Activated T-cell treated with anti-CD3 and anti-CD28 coated beads for 48 hours (primary cell): ENCODE measurements around the gene SNX11.

Experiments
- DNase-seq: peaks from one replicate; pipeline ENCODE4 v3.0.0-alpha.2; 2020; ENCODE audit warnings: low read depth

Gene SNX11

DNA sequence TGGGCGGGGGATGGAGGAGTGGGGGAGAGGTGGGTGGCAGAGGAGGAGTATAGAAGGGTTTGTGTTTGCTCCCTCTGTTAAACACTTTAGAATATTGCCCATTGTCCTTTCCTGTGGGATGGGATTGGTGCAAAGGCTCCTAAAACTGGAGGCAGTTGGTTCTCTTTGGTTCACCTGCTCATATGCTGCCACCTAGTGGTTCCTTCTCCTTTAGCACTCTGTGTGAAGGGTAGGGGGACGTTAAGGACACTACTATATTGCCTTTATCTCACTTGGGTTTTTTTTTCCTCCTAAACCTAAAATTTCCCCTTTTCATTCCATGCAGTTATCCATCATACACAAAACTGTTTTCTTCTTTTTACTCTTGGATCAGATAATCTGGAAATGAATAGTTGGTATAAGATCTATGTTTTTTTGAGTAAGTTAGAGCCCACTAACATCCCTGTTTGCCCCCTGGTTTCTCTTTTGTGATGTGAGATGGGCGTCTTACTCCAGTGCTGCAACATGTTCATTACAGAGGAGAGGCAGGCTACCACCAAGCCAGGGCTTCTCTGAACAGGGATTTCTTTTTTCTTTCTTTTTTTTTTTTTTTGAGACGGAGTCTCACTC is 23.8 kb downstream of the SNX11 start:
- no peak for DNase-seq

DNA sequence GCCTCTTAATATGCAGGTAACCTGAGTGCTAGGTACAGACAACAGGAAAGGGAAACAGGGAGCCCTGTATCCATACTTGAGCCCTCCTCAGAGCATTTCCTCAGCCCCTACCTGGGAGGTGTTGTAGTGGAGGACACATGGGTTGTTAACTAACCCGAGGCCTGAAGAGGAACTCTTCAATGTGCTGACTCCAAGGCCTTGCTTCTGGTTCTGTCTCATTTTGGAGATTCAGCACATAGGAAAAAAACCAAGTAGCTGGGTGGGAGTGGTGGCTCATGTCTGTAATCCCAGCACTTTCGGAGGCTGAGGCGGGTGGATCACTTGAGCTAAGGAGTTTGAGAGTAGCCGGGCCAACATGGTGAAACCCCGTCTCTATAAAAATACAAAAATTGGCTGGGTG is 24.8 kb downstream of the SNX11 start:
- no peak for DNase-seq

DNA sequence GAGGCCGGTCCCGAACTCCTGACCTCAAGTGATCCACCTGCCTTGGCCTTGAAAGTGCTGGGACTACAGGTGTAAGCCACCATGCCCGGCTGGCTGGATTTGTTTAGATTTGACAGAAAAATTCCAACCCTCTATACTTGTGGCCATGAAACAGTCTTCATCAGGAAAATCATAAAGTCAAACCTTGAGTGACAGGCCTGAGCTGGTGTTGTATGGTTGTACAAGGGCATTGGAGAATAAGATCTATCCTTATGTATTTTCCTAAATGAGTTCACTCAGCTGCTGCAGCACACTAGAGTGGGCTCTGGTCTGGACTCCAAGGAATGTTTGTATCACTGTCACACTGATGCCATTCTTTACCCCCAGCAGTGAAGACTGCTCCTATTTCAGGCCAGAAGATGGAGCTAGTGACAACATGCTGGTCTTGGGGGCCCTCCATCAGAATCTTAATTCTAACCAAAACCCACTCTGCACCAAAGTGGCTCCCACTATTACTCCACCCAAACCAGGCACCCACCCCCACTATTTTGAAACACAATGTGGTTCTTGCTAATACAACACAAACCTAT is 27.4 kb downstream of the SNX11 start:
- no peak for DNase-seq

DNA sequence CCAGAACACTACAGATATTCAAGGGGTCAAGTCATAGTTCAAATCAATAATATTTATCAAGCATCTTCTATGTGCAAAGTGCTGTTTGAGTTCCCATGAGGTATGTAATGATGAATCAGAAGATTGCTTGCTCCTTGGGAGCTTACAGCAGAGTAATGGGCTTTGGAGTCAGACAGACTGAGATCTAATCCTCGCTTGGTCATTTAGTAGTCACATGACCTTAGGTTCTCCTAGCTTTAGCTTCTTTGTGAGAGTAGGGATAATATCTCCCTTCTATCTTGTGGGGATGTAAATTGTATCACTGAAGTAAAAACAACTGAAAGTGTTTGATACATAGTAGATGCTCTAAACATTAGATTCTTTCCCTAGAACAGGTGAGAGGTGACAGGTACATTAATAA is 30.1 kb downstream of the SNX11 start:
- DNase-seq: no peak

DNA sequence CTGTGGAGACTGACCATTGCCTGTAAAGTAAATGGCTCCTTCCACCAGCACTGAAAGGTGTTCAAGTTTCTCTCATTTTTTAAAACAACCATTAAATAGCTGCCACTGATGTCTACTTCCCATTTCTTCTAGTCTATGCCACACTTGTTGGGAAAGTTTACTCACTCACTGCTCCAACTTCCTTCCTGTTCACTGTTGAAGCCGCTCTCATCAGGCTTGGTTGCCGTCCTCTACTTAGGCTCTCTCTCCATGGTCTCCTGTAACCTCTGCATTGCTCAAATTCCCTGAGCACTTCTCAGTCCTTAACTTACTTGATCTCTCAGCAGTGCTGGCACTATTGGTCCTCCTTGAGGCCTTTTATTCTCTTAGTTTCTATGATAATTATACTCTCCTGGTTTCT is 32.4 kb downstream of the SNX11 start:
- no peak for DNase-seq

DNA sequence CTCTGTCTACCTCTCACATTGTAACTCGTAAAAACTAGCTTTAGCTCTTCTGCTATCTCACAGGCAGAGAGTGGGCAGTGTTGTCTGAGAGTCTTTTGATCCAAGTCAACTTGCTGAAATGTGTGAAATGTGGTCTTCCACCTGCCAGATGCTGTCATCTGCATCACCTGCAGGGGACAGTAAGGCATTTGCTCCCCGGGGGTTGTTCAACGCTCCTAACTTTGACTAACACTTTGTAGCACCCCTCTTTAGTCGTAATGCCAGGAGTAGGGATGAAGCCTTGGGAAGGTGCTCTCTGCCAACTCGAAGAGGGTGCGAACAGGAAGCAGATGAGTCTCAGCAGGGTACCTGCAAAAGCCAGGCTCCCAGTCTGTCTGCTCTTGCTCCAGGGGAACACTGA is 36.1 kb downstream of the SNX11 start:
- DNase-seq: no peak

DNA sequence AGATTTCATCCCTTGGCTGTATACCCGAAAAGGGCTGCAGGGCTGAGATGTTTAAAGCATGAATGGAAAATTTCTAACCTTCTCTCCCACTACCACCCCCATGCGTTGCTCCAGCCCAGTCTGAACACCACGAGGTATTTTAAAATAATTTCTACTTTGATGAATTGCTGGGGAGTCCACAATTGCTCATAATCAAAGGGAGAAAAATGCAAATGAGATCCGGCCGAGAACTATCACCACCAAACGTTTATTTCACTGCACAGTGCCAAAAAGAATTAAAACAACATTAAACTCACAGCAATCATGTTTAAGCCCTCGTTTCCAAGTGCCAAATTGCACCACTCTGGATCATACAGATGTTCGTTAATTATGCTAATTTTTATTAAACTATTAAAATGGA is 36.7 kb downstream of the SNX11 start:
- DNase-seq: no peak

DNA sequence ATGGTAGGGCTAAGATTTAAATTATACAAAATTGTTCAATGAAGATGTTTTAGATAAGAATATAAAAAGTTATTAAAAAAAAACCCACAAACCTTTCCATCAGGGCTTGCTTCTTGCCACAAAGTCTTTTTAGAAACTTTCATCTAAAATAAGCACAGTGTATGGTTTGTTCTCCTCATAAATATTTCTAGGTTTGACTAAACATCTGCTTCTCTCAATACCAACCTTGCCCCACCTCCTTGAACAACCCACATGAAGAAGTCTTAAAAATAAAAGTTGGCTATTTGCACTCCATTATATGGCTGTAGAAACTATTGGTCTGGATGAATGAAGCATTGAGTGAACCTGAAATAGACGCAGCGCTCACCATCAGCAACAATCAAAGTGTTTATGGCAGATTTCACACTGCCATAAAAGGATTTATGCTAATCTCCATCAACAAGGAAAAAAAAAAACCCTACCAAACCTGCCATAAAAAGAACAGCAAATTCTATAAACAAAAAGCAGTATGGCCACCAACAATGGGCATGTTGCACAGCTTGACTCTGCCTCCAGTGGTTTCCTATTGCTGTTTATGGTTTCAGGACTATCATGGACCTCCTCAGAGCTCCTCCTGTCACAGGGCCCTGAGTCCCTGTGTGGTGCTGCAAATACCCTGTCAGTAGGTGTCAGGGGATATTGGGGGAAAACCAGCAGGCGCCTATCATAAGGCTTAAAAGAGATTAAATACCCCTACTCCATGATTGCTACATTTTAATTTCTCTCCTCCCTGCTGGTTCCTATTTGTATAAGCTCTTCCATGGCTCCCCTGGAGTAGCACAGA is 37.6 kb downstream of the SNX11 start:
- no peak for DNase-seq

DNA sequence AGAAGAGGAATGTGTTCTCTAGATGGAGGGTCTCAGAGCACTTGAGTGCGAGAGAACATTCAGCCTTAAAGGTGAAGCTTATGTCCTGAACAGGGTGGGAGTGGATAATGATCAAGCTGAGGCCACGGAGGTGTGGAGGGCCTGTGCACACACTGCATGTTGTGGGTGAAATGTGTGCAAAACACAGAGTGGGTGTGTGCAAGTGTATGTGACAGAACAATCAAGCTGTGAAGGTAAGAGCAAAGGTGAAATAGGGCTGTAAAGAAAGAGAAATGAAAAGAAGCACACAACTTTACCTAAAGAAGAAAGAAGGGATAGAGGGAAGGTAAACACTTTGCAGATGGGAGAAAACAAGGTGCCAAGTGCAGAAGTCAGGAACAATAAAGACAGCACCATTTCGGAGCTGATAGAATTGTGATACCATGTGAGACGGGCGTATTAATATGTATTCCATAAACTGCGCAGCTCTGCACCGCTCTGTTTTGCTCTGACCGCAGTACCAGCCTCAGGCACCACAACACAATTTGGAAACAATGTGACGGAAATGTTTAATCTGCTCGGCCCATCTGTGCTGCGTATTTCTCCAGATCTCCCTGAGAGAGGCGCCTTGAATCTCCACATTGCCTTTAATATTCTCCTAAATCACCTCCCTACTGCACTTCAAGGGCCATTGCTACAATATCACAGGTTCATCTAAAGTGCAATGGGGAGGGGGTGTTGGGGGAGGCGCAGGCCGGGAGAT is 40.6 kb downstream of the SNX11 start:
- no peak for DNase-seq

DNA sequence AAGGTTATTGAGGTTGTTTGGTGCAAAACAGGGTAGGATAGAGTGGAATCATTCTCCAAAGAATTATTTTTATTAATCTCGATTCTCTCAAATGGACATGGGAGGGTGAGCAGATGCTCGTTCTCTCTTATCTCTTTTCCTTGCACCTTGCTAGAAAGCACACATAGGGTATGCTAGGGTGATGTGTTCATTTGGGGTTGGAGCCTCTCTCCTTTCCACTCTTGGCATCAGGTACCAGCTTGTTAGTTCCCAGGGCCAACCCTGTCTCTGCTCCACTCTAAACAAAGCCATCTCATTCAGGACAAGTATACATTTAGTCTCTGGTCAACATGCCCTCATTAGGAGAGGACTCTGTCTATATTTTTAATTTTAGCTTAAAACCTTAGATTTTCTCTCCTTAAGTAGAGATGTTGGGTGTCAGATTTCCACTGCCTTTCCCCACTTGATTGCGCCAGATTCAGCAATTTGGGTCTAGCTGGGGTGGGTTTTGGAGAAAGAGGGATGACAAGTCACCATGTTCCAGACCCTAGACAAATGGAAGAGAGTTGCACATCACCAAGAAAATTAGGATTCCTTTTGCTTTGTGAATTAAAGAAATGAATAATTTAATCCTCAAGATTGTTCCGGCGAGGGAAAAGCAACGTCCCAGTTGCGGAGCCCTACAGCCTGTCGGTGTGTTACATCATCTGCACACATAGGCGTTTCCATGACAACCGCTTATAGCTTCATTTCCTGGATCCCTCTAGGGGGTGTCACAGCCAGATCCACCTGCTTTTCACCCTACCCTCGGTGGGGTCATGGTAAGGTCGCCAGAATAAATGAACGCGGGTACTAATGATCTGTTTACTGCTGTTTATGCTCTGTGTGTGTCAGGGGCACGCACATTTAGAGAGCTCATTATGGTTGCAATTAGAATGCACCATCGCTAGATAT is 41.6 kb downstream of the SNX11 start:
- no peak for DNase-seq

DNA sequence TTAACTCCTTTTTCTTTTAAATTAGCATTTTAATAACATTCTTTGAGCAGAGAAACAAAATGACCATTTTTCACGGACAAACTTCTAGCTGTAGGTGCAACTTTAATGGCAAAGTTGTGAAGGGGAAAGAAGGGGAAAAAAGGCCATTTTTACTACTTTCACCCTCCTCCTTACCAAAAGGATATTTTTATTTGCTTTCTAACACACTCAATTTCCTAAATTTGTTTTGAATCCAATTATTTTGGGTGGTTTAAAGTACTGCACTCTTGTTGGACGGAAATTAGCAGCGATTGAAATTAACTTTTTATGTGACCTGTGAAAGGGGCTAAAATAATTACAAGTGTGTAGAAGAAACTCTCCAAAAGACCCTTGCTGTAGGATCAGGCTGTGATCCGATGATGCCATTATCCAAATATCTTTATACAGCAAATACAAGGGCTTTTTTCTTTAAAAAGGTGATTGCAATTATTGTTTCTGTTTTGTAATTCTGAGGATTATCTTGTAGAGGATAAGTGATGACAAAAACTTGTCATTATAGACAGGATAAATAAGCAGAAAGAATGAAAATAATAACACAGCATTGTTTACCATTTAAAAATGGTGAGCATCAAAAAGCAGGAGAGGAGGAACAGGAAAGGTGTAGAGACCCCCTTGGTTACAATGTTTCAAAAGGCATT is 42.4 kb downstream of the SNX11 start:
- no peak for DNase-seq

DNA sequence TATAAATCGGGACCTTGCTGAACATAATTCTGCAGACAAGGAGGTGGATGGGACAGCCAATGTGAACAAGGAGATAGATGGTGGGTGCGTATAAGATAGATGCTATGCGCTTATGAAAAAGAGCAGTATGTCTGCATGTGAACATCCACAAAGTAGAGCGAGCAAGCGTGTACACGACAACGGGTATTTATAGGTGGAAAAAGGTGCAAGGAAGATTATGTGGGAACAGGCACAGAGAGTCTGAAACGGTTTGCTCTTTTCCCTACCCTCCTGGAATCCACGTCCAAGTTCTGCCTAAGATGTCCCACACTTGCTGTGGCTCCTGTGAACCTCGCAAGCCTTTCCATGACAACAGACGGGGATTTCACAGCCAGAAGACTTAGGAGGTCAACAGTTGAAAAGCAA is 43.0 kb downstream of the SNX11 start:
- no peak for DNase-seq

DNA sequence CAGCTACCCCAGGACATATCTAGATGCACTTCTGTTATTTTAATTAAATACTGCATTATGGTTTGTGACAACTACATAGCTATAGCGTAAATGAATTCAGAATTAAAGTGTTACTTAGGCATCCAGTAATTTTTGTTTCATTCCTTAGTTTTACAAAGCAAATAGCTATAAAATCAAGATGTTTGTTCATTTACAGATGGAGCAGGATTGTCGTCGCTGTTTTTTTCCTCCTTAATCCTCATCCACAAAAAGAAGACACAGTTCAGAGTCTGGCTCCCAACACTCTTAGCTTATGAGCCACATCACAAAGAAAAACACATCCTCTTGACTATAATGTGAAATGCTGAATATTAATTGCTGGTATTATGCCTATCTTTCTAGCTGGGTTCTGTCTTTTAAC is 43.7 kb downstream of the SNX11 start:
- DNase-seq: no peak

DNA sequence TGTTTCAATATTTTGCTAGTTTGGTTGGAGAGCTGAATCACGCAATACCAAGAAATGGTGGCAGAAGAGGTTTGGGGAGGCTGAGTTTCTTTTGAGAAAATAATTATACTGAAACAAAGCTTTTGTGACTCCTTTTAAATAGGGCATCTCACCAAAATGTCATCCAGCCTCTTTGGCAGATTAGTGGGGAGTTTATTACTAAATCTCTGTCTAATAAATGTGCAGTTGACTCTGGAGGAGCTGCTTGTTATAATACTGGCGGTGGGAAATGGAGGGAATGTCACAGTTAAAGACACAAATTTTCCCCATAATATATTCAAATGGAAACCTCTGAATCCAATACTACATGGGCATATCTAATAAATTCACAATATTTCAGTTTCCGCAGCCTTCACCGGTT is 44.7 kb downstream of the SNX11 start:
- no peak for DNase-seq

DNA sequence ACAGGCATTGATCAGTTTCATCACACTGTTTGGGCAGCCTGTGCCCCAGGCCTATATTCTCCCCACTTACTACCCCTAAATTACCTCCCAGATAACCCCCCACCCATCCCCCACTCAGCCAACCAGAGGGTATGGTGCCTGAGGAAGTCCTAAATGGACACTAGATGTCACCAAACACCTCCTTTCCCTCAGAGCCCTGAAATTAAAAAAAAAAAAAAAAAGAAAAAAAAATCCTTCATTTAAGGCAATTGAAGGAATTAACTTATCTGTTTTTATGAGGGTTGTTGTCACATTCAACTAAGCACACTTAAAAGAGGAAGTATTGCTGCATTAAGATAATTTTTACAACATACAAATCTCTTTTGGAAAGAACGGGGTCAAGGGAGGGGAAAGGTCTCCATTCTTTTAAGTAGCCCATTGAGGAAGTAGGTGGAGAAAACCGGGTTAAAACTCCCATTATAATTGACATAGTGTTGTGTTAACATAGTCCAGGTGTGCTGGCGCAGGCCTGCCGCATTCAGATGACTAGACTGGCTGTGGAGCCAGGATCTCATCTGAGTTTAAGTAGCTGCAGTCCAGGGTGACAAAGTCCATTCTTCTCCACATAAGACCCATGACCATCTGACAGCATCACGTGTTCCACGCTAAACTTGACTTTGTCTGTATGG is 46.3 kb downstream of the SNX11 start:
- no peak for DNase-seq

DNA sequence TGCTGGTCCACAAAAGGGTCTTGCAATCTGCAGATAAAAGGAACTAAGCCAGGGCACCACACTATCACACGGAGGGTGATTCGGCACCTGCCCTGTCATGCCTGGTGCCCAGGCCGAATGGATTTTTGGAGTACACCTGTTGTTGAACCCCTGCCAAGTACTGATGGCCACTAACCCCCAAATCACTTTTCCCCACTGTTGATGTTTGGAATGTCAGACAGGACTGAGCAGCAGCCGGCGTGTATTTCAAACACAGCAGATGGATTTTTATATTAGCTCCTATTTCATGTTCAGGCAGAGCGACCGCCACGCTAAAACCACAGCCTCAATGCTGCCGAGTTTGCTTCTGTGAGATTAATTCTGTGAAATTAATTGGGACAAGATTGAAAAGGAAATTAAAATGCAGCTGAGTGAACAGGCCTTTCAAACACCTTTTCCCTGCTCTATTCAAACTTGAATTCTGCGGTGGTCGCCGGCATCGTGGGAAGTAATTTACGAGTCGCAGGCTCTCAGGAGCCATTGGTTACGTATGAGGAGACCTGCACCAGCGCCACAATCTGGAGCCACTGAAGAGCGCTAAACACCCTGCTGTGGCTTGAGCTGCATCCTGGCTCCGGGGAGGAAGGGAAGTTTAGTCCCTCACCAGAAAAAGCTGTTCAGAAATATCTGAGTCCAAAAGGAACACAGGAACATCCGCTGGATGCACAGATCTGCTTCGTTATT is 48.5 kb downstream of the SNX11 start:
- no peak for DNase-seq

DNA sequence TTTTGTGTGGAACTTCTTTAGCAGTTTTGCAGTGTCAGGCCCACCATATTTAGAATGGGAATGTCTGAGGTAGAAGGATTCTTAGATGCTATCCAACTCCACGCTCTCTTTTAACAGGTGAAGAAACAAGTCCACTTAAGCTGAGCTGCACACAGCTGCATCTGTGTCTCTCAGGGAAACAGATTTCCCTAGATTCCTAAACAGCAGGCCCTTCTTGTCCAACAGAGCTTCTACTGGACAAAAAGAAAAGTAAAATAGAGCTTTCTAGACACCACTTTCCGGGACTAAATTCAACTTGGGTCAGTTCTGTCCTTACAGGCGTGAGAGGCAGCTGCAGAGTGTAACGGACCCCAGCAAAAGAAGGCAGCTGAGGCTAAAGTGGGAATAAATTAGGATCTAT is 51.7 kb downstream of the SNX11 start:
- no peak for DNase-seq

DNA sequence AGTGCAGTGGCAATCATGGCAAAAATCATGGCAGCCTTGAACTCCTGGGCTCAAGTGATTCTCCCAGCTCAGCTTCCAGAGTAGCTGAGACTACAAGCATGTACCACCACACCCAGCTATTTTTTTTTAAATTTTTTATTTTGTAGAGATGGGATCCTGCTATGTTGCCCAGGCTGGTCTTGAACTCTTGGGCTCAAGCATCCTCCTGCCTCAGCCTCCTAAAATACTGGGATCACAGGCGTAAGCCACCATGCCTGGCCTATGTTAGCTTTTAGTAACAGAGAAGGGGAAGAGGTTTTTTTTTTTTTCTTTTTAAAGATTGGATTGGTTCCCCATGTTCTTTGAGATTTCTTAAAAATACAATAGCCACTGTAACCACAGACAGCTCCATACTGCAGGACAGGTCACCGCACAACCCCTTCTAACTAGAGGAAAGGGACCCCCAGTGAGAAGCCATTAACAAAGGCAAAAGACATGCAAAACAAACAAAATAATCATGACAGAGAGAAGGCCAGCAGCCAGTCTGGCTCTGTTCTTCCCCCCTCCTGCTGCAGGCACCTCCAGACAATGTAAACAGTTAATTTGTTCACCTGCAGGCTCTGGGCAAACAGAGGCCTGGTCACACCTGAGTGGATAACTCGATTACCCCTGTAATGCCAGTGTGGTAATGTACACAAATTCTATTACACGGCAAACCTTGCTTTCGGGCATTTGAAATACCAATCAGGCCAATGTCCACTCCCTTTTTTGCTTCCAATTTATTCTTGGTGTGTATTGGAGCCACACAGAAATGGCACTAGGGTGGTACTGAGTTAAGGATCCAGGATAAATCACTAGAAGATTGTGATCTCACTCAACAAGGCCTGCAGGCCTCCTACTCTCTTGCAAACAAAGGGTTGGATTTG is 52.9 kb downstream of the SNX11 start:
- DNase-seq: no peak
